Aorta (tissue), 5 donors: Measurements from ENCODE around the gene PCNX2. TPM values are rescaled to one million over a fixed set of nuclear protein-coding genes. Genes with fewer than 3 reads are reported as not detected.

Source experiments
- ATAC-seq: fragments of 200-7000 bp; cut with Tn5 transposase; one replicate; pipeline ENCODE4 v1.9.1; 2022; ENCODE audit warnings: moderate library complexity; ENCODE audit not compliant: low FRiP score
- DNase-seq, 2 donors: peaks; one replicate each; pipeline ENCODE4 v3.0.0-alpha.2; 2020
- H3K27ac ChIP-seq, 2 donors: one replicate each; pipeline ENCODE4 v1.5.1; 2013; ENCODE audit warnings: low read length in 2 of 2, mild to moderate bottlenecking in 2 of 2, moderate library complexity in 2 of 2, control low read depth in 1 of 2, inconsistent platforms in 1 of 2, low read depth in 1 of 2
- H3K27me3 ChIP-seq, 2 donors: one replicate each; pipeline ENCODE4 v1.6.1; 2013; ENCODE audit warnings: control low read depth in 1 of 2, low read length in 1 of 2, mild to moderate bottlenecking in 1 of 2, moderate library complexity in 1 of 2; ENCODE audit not compliant: insufficient read depth in 2 of 2, control insufficient read depth in 1 of 2
- H3K36me3 ChIP-seq, 2 donors: one replicate each; pipeline ENCODE4 v1.6.1; 2013; ENCODE audit warnings: control low read depth in 1 of 2, low read length in 1 of 2, mild to moderate bottlenecking in 1 of 2; ENCODE audit not compliant: insufficient read depth in 2 of 2, control insufficient read depth in 1 of 2
- H3K4me1 ChIP-seq, 2 donors: one replicate each; pipeline ENCODE4 v1.6.1; 2013; ENCODE audit warnings: low read length in 2 of 2, control low read depth in 1 of 2, mild to moderate bottlenecking in 1 of 2, moderate library complexity in 1 of 2; ENCODE audit not compliant: insufficient read depth in 2 of 2, control insufficient read depth in 1 of 2
- H3K4me3 ChIP-seq, 2 donors: one replicate each; pipeline ENCODE4 v1.5.1; 2013; ENCODE audit warnings: low read length in 2 of 2, control low read depth in 1 of 2, mild to moderate bottlenecking in 1 of 2
- H3K9me3 ChIP-seq: one replicate; pipeline ENCODE4 v1.6.1; 2013; ENCODE audit warnings: mild to moderate bottlenecking, low read length; ENCODE audit not compliant: control insufficient read depth
- WGBS, 2 donors: extraction: QIAGEN DNeasy Blood & Tissue Kit; methylation state at CpG; one replicate each; pipeline ENCODE4 v1.1.7; 2013; 5-methylcytosine and 5-hydroxymethylcytosine counted together
- intact Hi-C, 2 donors: fragments of 100-400 bp; cut with DNase I; formaldehyde crosslinking; loops; one replicate each; pipeline versions ENCODE4 v1.14.2 to v1.15.0; 2022
- long read RNA-seq, 2 donors: library from polyadenylated mRNA; unstranded; transcript quantifications; one replicate each; pipeline ENCODE4 v2.0.0, GENCODE V29; 2020 to 2021
- polyA plus RNA-seq, 2 donors: library from polyadenylated mRNA; stranded (reverse); fragments of 200-250 nt; gene quantifications; one replicate each; pipeline ENCODE4 v1.2.3, GENCODE V29; 2013
- total RNA-seq, 2 donors: library from RNA; stranded (reverse); fragmentation: NEBNext Ultra II Directional; extraction: Animal tissue kit (Norgen Biotek cat#: 25700); gene quantifications; one replicate each; pipeline ENCODE4 v1.2.1, GENCODE V29; 2021
- donor health status: healthy with polysubstance abuse.
- donor health status: Bipolar disorder and iron deficiency.
- donor health status: DM: no; HTN: no; CAD: no.
- donor health status: DM: no; HTN: no; CAD: no.
- donor health status: DM: yes; HTN: yes; CAD: no.

The PCNX2 gene, protein sequence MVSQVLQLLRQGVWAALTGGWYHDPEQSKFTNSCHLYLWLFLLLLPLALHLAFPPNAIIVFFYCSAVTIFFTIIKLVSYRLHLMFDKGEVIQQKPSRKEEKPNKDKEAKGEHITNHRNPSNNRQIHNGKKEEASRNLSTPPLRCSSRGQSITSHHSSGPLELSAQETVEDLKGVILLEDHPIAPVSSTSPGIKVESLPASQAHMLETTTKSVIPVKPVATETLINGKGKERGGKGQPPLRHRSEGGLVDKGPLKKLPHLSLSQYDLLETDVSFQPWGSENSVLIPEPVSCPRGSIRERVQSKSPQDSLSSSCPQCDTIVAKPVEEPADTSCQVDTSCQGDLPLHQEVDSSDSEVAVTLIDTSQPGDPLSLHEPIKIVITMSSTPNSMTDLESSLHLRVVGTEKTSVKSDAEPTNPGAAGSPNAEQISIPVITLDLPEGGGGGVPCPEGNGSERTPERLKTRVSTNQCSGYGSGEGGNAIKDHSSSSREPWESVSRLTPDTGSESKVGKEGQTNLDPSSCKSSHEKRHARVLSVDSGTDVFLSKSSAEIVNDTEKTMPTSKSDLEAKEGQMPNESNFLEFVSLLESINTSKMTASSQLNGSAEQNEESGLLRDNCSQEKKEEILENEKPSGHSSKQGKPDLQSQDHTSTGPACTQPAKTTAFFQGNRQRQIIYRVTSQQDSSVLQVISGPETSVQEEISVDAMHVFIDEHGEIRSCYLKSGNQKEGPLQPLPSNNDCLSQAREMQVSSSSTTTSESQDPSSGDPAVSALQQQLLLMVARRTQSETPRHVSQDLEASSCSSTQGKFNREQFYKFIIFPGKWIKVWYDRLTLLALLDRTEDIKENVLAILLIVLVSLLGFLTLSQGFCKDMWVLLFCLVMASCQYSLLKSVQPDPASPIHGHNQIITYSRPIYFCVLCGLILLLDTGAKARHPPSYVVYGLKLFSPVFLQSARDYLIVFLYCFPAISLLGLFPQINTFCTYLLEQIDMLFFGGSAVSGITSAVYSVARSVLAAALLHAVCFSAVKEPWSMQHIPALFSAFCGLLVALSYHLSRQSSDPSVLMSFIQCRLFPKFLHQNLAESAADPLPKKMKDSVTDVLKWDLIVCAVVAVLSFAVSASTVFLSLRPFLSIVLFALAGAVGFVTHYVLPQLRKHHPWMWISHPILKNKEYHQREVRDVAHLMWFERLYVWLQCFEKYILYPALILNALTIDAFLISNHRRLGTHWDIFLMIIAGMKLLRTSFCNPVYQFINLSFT (N-terminal part only)
- 10 to 100 TPM; 14.7 to 27.2 TPM for total RNA-seq
- 10 to 100 TPM in 1 of 2 donors, under 1 TPM in 1; 0.38 to 25.5 TPM for polyA plus RNA-seq
- long read RNA-seq, donor 1, partial matches to known transcripts, result 6 of 19 reads
- long read RNA-seq, donor 1, other reads (novel, unspliced or antisense), result 13 of 19 reads
- long read RNA-seq, donor 2, partial matches to known transcripts, result 4 of 14 reads
- long read RNA-seq, donor 2, other reads (novel, unspliced or antisense), result 10 of 14 reads

DNA sequence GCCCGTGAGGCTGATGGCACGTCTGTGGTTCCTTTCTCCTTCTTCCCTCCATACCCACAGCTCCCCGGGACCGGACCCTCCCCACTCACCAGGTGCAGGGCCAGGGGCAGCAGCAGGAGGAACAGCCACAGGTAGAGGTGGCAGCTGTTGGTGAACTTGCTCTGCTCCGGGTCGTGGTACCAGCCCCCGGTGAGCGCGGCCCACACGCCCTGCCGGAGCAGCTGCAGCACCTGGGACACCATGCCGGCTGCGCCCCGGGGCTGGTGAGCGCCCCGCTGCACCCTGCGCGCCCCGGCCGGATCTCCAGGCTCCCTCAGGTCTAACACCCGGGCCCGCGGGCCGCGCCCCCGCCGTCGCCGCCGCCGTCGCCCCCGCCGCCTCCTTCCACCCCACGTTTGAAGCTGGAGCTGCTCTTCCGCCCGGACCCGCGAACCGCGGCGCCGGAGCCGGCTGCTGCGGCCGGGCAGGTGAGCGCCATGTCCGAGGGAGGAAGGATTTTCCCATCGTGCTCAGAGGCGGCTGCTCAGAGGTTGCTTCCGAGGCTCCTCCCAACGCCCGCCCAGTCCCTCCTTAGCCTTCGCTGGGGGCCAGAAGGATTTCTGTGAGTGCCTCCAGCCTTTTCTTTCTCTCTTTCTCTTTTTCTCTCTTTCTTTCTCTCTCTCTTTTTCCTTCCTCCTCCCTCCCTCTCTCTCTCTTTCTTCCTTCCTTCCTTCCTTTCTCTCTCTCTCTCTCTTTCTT, at the start of gene PCNX2:
PCNX2 (minus strand) TSS at position 489 of the 738 bp plus-strand sequence; CDS start at position 242, 247 bp downstream.
- ATAC-seq (peak; percentile 60), DNase-seq (peak; percentile 74 to 82)
- no peaks in the 10 kb centered on the region for H3K27me3 ChIP-seq
- H3K36me3 ChIP-seq, result no peaks in the 10 kb centered on the region
- H3K4me3 ChIP-seq, result peak within 1 kb of the TSS; percentile 76 to 78
- WGBS, 2 donors, result 0% methylated on average over 54 of the region's 54 CpGs
- H3K27ac ChIP-seq, result no peak within 1 kb of the TSS
- H3K9me3 ChIP-seq, result no peaks in the 10 kb centered on the region
- intact Hi-C loops, result no loop called here
- no peaks in the 10 kb centered on the region for H3K4me1 ChIP-seq

DNA sequence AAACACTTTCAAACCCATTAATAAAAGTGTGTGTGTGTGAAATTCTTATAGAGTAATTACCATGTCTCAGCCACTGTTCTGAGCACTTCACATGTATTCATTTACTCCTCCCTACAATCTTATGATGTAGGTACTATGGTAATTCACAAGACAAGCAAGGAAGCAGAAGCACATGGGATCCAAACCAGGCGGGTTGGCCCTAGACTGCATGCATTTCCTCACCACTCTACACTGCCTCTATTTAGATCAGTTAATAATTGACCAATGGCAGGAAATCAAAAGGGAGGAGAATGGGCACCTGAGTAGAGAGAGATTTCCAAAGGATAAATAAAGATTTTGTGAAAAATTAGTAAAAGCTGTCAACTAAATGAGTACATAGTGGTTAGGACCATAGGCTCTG, 47.7 kb upstream of the PCNX2 start:
- Histone ChIP-seq H3K27me3 (no peaks in the 10 kb centered on the region), H3K36me3 (no peaks in the 10 kb centered on the region), H3K4me1 (no peaks in the 10 kb centered on the region), H3K4me3 (no peak overlapping the region), H3K27ac (no peak overlapping the region), H3K9me3 (no peaks in the 10 kb centered on the region)
- ATAC-seq, result no peak
- intact Hi-C loops, result no loop called here
- WGBS, 2 donors, result 76 to 84% methylated on average over 1 of the region's 1 CpG
- DNase-seq, result no peak

DNA sequence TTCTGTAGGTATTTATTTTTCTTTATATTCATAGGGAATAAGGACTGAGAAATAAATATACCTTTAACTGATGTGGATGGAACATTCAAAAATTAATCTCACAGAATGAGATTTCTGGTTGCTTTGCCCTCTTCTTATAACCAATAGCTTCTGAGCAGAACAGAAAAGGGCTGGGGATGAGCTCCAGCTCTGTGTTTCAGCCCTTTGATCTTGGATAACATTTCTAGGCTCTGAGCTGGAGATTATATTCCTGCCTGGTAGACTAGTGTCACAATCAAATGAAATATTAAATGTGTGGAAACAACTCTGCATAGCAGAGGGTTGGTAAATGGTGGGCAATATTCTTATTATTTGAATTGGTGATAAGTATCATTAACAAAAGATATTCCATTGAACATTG, 46.6 kb upstream of the PCNX2 start:
- Histone ChIP-seq H3K36me3 (no peaks in the 10 kb centered on the region), H3K27me3 (no peaks in the 10 kb centered on the region), H3K4me1 (no peaks in the 10 kb centered on the region), H3K9me3 (no peaks in the 10 kb centered on the region), H3K4me3 (no peak overlapping the region), H3K27ac (no peak overlapping the region)
- no peak for ATAC-seq
- no peak for DNase-seq
- intact Hi-C loops, result no loop called here

DNA sequence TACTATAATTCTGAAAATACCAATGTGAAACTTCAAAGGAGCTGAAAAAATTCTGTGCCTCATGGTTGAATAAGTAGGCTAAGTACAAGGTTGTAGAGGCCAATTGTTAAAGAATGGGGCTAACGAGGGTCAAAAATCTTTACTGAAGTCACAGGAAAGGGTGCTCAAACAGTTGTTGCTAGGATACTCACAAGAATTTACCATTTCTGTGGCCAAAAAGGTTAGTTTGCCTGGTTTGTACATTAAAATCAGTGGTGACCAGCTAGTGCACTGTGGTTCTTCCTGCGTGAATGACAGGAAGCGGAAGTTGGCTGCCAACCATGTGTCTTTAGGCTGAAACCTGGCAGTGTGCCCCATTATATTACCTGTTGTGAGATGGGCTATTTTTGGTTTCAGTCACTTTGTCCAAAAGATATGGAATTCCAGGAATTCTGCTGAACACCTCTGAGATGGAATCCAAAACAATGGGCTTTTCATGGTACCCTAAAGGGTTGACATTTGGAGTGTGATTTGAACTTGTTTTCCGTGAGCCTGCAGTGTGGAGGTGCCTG, 45.5 kb upstream of the PCNX2 start:
- H3K4me1 ChIP-seq, result no peaks in the 10 kb centered on the region
- H3K36me3 ChIP-seq, result no peaks in the 10 kb centered on the region
- H3K27ac ChIP-seq, result no peak overlapping the region
- H3K4me3 ChIP-seq, result no peak overlapping the region
- DNase-seq (no peak), ATAC-seq (no peak)
- H3K9me3 ChIP-seq, result no peaks in the 10 kb centered on the region
- H3K27me3 ChIP-seq, result no peaks in the 10 kb centered on the region
- intact Hi-C loops, result no loop called here
- 71 to 83% methylated on average over 4 of the region's 4 CpGs for WGBS, 2 donors

DNA sequence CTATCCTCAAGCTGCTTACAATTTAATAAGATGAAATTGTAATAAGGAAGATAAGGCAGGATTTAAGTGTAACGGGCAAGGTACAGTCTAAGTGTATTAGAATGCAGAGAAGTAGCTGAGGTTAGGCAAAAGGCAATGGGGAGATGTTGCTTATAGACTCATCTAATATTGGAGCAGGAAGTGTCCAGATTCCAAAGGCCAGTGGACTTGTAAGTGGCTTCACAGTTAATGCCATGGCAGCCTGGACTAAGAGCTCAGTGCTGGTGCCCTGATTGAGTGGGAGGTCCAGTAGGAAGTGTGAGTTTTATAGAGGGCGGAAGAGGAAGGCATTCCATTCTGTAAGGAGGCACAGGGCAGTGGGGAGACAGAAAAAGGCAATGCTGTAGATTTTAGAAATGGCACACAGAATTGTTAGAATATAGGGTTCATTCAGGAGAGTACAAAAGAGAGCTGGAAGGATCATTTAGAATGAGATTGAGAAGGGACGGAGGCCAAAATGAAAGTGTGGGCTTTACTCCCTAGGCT, 44.6 kb upstream of the PCNX2 start:
- no peak overlapping the region for H3K27ac ChIP-seq
- intact Hi-C loops, result no loop called here
- no peaks in the 10 kb centered on the region for H3K36me3 ChIP-seq
- WGBS, 2 donors, result 66 to 73% methylated on average over 3 of the region's 3 CpGs
- H3K4me3 ChIP-seq, result no peak overlapping the region
- DNase-seq, result no peak
- ATAC-seq, result no peak
- peaks cover 0 to 2% of the 10 kb centered on the region in 2 donors for H3K27me3 ChIP-seq
- H3K9me3 ChIP-seq, result no peaks in the 10 kb centered on the region
- no peaks in the 10 kb centered on the region for H3K4me1 ChIP-seq

DNA sequence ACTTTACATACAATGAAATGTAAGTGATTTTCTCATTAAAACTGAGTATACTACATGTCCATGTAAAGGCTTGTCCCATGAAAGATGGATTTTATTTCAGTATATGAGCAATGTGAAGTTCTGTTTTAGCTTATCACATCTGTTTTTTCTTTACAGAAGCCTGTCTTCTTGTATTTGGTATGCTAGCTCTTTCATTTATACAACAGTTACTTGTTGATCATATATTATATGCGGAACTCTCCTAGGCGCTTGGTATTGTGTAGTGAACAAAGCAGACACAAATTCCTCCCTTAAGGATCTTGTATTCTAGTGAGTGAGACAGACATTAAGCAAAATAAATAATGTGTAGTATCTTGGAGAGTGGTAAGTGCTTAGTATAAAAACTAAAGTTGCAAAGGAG, 42.6 kb upstream of the PCNX2 start:
- DNase-seq, result no peak
- H3K27me3 ChIP-seq, result peaks cover 0 to 2% of the 10 kb centered on the region in 2 donors
- ATAC-seq, result no peak
- intact Hi-C loops, result no loop called here
- H3K36me3 ChIP-seq, result no peaks in the 10 kb centered on the region
- WGBS, 2 donors, result 94% methylated on average over 2 of the region's 2 CpGs
- no peaks in the 10 kb centered on the region for H3K9me3 ChIP-seq
- no peaks in the 10 kb centered on the region for H3K4me1 ChIP-seq
- no peak overlapping the region for H3K4me3 ChIP-seq
- no peak overlapping the region for H3K27ac ChIP-seq

DNA sequence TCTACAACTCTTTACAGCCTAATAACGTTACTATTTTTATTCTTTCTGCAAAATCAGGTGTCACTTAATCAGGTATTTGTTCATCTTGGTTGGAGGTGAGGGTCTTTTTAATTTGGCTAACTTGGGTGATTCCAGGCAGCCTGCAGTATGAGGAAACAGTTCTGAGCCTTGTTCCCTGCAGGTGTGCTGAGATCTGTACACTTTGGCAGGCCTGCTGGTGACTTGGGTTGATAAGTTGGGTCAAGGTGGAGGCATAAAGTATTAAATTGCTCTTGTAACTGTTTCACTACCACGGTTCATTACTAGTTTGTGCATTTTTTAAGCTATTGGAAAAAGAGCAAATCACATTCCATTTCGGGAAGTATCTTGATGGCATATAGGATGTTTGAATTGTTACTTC, 42.0 kb upstream of the PCNX2 start:
- no peak for DNase-seq
- Histone ChIP-seq H3K4me3 (no peak overlapping the region), H3K36me3 (no peaks in the 10 kb centered on the region), H3K27ac (no peak overlapping the region), H3K4me1 (no peaks in the 10 kb centered on the region), H3K9me3 (no peaks in the 10 kb centered on the region), H3K27me3 (peaks cover 0 to 2% of the 10 kb centered on the region in 2 donors)
- ATAC-seq, result no peak
- 84 to 86% methylated on average over 3 of the region's 3 CpGs for WGBS, 2 donors
- intact Hi-C loops, result no loop called here
